GM21529 (cell line): ENCODE data around the gene SLC4A1AP.

Source experiments
- ATAC-seq: cut with Tn5 transposase; IDR thresholded peaks from one replicate; pipeline ENCODE4 v1.9.1; 2021; ENCODE audit not compliant: unreplicated experiment

The SLC4A1AP gene

GRCh38 chr2:27716301-27717069 lies 52.8 kb downstream of the SLC4A1AP start:
- ATAC-seq, result no peak

GRCh38 chr2:27717070-27717795 lies 53.5 kb downstream of the SLC4A1AP start:
- ATAC-seq, result no peak

DNA sequence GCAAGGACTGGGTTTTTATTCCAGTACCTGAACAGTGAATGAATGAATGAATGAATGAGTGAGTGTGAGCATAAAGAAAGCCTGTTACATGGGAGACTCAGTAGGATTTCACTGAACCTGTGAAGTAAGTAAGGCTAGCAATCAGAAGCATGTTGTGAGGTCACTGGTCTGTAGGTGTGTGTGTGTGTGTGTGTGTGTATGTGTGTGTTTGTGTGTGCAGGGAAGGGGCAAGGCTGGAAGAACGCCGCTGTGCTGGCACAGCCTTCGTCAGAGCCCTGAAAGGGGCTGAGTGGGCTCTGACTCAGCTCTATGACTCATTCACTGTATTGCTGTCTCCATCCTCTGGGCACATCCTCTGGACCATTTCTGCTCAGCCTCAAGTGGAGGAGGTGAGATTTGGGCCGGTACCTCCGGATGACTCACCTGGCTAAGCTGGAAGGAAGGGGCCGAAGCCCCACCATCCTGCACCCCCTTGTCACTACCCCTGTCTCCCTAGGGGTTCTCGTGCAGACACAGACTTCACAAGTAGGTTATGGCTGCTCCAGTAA lies 56.4 kb downstream of the SLC4A1AP start:
- no peak for ATAC-seq

GRCh38 chr2:27721335-27721734 lies 57.6 kb downstream of the SLC4A1AP start:
- no peak for ATAC-seq

DNA sequence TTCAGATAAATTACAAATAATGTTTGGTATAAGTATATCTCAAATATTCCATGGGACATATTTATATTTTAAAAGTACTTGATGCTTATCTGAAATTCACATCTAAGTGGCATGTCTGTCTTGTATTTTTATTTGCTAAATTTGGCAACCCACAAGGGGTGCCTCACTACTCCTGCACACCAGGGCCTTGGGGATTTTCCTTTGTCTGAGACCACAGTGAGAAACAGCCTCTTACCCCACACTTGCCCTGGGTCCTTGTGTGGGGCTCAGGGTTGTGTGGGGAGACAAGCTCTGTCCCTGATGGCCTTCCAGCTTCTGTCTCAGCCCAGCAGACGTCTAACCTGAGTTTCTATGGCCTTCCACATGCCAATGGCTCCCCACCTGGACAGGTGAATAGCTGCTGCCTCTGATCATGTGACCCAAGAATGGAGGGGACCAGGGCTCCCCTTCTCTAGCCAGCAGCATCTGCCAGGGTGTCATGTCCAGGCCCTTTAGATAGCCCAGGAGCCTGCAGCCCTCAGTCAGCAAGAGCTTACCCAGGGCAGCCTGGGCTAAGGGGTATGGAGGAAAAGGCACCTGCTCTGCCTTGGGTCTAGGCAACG lies 58.3 kb downstream of the SLC4A1AP start:
- no peak for ATAC-seq

DNA sequence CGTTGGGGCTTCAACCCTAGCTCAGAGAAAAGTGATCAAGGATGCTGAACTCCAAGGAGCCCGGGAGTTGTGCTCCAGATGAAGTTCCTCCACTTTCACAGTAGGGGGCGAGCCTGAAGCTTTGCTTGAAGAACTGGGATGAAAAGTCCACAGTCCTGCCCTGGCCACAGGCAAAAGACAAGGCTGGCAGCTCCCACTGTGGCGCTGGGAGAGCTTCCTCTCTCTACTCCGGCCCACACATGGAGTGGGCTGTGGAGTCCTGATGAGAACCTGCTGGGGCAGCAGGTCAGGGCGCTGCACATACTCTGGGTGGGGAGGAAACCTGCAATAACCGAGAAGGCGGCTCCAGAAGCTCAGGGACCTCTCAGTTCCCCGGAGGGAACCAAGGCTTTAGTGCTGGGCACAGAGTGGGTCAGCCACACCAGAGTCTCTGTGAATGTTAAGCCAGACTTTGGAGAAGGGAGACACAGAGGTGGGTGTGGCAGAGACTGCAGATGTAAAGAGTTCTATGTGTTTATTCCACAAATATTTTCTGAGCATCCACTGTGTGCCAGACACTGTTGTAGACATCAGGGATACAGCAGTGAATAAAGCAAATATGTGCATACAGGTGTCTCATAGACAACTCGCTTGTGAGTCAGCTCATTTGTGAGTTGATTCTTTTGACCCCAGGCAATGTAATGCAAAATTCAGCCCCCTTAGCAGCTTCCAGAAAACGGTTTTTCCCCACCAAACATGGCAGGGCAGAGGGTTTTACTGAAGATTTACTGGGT lies 59.9 kb downstream of the SLC4A1AP start:
- ATAC-seq, result no peak

GRCh38 chr2:27724191-27724590 lies 60.5 kb downstream of the SLC4A1AP start:
- ATAC-seq, result no peak

- ATAC-seq, result no peak
Observed at GRCh38 chr2:27724905-27725701, 61.4 kb downstream of the SLC4A1AP start.

DNA sequence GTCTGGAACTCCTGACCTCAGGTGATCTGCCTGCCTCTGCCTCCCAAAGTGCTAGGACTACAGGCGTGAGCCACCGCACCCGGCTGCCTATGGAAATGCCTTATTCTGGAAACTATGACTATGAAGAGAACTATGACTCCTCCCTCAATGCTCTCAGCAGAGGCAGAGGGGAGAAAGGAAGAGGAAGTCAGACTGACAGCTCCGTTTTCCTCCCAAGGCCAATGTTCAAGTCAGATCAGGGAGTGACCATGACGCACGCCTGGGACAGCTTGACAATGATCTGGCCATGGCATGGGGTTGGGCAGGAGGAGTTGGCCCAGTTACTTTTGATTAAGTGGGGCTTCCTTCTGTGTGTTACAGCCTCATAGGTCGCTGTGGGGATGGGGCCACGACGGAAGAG lies 63.6 kb downstream of the SLC4A1AP start:
- ATAC-seq, result no peak

DNA sequence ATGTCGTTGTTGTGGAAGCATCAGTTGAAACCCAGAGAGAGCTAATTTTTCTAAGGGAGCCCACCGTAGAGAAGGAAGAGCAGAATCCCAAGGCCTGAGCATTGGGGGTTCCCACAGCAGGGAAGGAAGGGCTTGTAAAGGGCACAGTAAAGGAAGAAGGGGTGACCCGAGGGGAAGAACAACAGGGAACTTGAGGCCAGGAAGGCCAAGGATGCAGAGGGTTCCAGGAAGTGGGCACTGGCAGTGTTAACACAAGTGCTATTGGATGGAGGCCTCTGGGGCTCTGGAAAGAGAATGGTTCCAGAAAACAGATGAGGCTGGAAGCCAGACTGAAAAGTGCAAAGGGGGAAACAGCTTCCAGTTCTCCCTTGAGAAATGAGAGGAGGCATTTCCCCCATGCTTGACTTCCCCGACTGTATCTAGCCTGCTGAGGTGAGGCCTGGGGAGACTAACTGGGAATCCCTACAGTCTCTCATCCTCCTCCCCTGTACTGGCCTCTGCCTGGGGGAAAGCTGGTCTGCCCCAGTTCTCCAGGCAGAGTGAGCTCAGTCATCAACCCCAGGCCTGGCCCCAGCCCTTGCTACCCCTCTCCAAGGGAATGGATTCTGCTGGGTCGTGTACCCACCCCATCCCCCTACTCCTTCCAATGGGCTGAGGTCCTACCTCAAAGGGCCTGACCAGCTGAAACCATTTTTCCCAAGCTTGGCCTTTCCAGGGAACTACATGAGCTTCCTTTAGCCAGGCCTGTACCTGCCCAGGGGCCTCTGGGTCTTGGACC lies 64.6 kb downstream of the SLC4A1AP start:
- ATAC-seq, result no peak

DNA sequence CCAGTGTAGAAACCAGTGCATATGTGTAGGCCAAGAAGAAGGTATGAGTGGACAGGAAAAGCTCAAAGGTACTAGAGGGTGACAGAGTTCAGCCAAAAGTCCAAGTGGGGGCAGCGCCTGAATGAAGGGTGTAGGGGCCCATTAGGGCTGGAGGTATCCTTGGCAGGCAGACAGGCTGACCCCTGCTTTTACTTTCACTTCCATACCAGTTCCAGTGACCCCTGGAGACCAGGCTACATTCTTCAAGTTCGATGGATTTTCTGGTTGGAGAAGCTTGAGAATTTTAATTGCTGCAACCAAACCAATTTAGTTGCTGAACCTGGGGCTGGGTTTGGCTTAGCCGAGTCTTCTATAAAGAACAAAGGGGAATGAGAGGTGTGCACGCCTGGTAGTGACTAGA lies 65.5 kb downstream of the SLC4A1AP start:
- ATAC-seq, result no peak

- ATAC-seq, result no peak
Observed at GRCh38 chr2:27729614-27730013, 65.9 kb downstream of the SLC4A1AP start.

- no peak for ATAC-seq
Observed at GRCh38 chr2:27730261-27730662, 66.6 kb downstream of the SLC4A1AP start.

GRCh38 chr2:27730980-27731691 lies 67.4 kb downstream of the SLC4A1AP start:
- ATAC-seq, result no peak

DNA sequence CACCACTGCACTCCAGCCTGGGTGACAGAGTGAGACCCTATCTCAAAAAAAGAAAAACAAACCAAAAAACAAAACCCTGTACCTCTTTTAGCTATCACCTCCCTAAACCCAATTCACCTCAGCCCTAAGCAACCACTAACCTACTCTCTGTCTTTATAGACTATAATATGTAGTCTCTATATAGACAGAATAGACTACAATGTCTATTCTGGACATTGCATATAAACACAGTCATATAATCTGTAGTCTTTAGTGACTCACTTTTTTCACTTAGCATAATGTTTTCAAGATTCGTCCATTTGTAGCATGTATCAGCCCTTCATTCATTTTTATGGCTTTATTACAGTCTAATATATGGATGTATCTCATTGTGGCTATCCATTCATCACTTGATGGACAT lies 70.6 kb downstream of the SLC4A1AP start:
- ATAC-seq, result no peak

DNA sequence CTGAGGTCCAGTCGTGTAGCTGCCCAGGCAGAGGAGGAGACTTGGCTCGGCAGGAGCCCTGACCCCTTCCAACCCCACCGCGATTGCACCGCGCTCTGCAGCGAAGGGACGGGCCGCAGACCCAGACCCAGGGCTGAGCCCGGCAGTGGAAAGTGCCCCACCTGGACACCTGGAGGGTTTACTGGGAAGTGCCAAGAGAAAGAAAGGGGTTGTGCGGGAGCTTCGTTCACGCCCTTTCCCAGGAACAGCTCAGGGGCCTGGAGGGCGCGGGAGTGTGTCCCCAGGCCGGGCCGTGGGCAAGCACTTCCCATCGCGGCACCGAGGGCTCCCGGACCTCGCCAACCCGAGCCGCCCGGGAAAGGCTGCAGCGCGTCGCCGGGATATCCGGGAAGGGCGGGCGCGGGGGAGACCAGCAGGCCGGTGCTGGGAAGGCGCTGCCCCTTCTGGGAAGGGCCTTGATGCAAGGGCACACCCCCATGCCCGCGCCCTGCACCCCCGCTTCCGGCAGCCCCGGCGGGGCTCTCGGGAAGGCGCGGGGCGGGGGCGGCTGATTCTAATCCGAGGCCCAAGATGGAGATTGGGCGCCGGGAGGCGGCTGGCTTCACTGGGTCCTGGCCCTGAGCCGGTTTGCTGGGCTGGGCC lies 71.7 kb downstream of the SLC4A1AP start:
- ATAC-seq, result no peak

DNA sequence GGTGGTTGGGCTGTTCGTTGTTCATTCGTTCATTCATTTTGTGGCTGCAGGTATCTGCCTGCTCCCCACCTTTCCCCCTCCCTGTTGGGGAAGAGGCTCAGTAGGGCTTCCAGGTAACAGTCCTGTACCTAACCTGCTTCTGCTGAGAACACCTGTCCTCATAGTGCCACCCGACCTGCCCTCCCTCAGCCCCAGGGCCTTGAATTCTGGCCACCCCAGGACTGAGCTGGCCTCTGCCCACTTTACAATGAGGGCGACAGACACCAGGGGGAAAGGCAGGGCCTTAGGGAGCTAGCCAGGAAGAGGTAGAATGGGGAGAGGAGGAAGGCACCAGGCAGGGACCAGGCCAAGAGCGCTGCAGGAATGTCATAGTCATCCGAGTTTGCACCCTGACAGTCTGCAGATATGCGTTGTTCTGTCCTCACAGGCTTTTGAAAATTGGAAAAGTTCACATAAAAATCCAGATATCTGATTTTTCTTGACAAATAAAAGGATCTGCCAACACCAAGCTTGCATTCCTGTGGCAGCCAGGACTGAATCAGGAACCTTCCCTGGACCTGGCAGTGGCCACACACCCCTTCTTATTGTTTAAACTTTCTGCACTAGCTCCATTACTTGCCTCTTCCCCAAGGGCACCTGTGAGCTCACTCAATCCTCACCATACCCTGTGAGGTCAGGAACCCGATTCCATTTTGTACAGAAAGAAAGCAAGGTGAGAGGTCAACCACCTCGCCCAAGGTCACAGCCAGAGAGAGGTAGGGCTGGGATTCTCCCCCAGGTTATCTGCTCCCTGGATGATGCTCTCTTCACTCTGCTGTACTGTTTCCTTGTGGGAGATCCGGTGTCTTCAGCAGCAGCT lies 72.6 kb downstream of the SLC4A1AP start:
- ATAC-seq, result no peak

DNA sequence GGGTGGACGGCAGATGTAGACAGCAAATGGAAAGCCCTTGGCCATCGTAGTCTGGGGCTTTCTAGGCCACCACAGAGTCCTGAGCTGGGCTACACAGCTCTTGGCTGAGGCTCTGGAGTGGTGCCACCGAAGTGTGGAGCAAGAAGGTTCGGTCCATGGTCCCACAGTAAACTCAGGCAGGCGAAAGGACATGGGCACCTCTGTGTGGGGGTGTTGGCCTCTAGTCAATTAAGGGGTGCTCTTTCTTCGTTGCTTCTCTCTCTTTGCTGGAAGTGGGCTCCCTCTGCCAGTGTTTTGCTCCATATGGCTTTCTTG lies 73.2 kb downstream of the SLC4A1AP start:
- no peak for ATAC-seq
